ENCODE results near the gene FXR1. TPM values are rescaled to one million over a fixed set of nuclear protein-coding genes. Genes with fewer than 3 reads are reported as not detected.

The FXR1 gene
- total and polyA plus RNA-seq, 2 of the 13 experiments (the other 11 are each of a cell fraction or from before 2014, with no cell fraction given), result 104 to 132 TPM

- TF ChIP-seq, protein P1, sequence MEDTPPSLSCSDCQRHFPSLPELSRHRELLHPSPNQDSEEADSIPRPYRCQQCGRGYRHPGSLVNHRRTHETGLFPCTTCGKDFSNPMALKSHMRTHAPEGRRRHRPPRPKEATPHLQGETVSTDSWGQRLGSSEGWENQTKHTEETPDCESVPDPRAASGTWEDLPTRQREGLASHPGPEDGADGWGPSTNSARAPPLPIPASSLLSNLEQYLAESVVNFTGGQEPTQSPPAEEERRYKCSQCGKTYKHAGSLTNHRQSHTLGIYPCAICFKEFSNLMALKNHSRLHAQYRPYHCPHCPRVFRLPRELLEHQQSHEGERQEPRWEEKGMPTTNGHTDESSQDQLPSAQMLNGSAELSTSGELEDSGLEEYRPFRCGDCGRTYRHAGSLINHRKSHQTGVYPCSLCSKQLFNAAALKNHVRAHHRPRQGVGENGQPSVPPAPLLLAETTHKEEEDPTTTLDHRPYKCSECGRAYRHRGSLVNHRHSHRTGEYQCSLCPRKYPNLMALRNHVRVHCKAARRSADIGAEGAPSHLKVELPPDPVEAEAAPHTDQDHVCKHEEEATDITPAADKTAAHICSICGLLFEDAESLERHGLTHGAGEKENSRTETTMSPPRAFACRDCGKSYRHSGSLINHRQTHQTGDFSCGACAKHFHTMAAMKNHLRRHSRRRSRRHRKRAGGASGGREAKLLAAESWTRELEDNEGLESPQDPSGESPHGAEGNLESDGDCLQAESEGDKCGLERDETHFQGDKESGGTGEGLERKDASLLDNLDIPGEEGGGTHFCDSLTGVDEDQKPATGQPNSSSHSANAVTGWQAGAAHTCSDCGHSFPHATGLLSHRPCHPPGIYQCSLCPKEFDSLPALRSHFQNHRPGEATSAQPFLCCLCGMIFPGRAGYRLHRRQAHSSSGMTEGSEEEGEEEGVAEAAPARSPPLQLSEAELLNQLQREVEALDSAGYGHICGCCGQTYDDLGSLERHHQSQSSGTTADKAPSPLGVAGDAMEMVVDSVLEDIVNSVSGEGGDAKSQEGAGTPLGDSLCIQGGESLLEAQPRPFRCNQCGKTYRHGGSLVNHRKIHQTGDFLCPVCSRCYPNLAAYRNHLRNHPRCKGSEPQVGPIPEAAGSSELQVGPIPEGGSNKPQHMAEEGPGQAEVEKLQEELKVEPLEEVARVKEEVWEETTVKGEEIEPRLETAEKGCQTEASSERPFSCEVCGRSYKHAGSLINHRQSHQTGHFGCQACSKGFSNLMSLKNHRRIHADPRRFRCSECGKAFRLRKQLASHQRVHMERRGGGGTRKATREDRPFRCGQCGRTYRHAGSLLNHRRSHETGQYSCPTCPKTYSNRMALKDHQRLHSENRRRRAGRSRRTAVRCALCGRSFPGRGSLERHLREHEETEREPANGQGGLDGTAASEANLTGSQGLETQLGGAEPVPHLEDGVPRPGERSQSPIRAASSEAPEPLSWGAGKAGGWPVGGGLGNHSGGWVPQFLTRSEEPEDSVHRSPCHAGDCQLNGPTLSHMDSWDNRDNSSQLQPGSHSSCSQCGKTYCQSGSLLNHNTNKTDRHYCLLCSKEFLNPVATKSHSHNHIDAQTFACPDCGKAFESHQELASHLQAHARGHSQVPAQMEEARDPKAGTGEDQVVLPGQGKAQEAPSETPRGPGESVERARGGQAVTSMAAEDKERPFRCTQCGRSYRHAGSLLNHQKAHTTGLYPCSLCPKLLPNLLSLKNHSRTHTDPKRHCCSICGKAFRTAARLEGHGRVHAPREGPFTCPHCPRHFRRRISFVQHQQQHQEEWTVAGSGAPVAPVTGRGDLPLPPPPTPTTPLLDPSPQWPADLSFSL (CRISPR knock-in tag; IDR thresholded peaks at IDR 0.05), result no peak; the same call in 1 of the 2 replicates
- TF ChIP-seq ZNF451 (CRISPR knock-in tag; IDR thresholded peaks at IDR 0.05) (no peak; the same call in 1 of the 2 replicates), NR3C1 (CRISPR knock-in tag; IDR thresholded peaks at IDR 0.05) (no peak), MED8 (CRISPR knock-in tag; IDR thresholded peaks at IDR 0.05; ENCODE audit: insufficient replicate concordance) (peak; percentile 70), ZNF17 (CRISPR knock-in tag; IDR thresholded peaks at IDR 0.05) (no peak), TMF1 (CRISPR knock-in tag; IDR thresholded peaks at IDR 0.05; ENCODE audit: low read depth) (no peak), ZNF709 (CRISPR knock-in tag; IDR thresholded peaks at IDR 0.05) (peak; percentile 87; the same call in 1 of the 2 replicates), JARID2 (CRISPR knock-in tag; IDR thresholded peaks at IDR 0.05; ENCODE audit: insufficient replicate concordance) (no peak), KAT2B (IDR thresholded peaks at IDR 0.05; ENCODE audit: borderline replicate concordance, low read depth, low read length) (no peak), SMC3 (IDR thresholded peaks at IDR 0.05; ENCODE audit: low read length) (no peak), POGZ (CRISPR knock-in tag; IDR thresholded peaks at IDR 0.05) (peak; percentile 96), CAMTA2 (CRISPR knock-in tag; IDR thresholded peaks at IDR 0.05; ENCODE audit: borderline replicate concordance) (no peak), SIN3A (IDR thresholded peaks at IDR 0.05; ENCODE audit: borderline replicate concordance, low read depth, low read length) (peak; percentile 88), ZC3H13 (CRISPR knock-in tag; IDR thresholded peaks at IDR 0.05) (peak; percentile 64; the same call in 1 of the 2 replicates), HNRNPK (IDR thresholded peaks at IDR 0.05; ENCODE audit: low read depth, low read length, poor library complexity, severe bottlenecking) (no peak), ZMYM4 (CRISPR knock-in tag; IDR thresholded peaks at IDR 0.05) (peak; percentile 90), ZSCAN29 (CRISPR knock-in tag; conservative IDR thresholded peaks at IDR 0.05) (0 out of 2 replicates have a peak, but pooled peaks have one; percentile 78), CEBPB (IDR thresholded peaks at IDR 0.05; ENCODE audit: borderline replicate concordance, low read depth, low read length) (peak; percentile 73), ZNF747 (CRISPR knock-in tag; IDR thresholded peaks at IDR 0.05; ENCODE audit: borderline replicate concordance) (peak; percentile 90)
- TF ChIP-seq, protein P2, sequence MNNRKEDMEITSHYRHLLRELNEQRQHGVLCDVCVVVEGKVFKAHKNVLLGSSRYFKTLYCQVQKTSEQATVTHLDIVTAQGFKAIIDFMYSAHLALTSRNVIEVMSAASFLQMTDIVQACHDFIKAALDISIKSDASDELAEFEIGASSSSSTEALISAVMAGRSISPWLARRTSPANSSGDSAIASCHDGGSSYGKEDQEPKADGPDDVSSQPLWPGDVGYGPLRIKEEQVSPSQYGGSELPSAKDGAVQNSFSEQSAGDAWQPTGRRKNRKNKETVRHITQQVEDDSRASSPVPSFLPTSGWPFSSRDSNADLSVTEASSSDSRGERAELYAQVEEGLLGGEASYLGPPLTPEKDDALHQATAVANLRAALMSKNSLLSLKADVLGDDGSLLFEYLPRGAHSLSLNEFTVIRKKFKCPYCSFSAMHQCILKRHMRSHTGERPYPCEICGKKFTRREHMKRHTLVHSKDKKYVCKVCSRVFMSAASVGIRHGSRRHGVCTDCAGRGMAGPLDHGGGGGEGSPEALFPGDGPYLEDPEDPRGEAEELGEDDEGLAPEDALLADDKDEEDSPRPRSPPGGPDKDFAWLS (CRISPR knock-in tag; IDR thresholded peaks at IDR 0.05; ENCODE audit: borderline replicate concordance), result 0 out of 2 replicates have a peak, but pooled peaks have one; percentile 56
- TF ChIP-seq, protein P3, sequence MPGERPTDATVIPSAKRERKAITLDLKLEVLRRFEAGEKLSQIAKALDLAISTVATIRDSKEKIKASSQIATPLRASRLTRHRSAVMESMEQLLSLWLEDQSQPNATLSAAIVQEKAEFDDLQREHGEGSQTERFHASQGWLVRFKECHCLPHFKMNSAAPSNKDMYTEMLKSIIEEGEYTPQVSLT (CRISPR knock-in tag; IDR thresholded peaks at IDR 0.05; ENCODE audit: borderline replicate concordance, low read depth), result no peak
Observed at GRCh38 chr3:180989291-180990163, 77.1 kb downstream of the FXR1 start, which contains the start of gene DNAJC19 (continued).
